ENCODE data around the gene IGLON5.

The IGLON5 gene

GRCh38 chr19:51339687-51340656 is 28.5 kb downstream of the IGLON5 start:
- DNase-seq: peak; percentile 90 to 94

DNA sequence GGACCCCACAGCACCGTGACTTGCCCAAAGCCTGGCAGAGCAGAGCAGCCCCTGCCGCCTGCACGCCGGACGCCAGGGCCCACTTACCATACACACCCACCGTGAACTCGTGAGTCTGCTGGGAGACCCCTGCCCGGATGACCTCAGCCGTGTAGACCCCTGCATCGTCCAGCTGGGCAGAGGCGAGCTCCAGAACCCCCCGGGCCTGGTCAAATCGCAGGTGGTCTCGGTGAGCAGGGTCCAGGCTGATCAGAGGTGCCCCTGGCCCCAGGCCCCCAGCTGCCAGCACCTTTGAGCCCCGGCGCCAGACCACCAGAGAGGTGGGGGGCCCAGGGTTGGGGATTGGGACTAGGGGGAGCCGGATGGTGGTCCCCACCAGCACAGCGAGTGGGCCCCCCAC is 29.6 kb downstream of the IGLON5 start:
- no peak for DNase-seq

GRCh38 chr19:51341976-51342580 is 30.6 kb downstream of the IGLON5 start, which contains the start of gene VSIG10L:
Gene VSIG10L (minus strand): TSS chr19:51342139. CDS start chr19:51342124, 15 bp downstream.
- DNase-seq: no peak

- no peak for DNase-seq
Measured at GRCh38 chr19:51342631-51343569, 31.5 kb downstream of the IGLON5 start.

DNA sequence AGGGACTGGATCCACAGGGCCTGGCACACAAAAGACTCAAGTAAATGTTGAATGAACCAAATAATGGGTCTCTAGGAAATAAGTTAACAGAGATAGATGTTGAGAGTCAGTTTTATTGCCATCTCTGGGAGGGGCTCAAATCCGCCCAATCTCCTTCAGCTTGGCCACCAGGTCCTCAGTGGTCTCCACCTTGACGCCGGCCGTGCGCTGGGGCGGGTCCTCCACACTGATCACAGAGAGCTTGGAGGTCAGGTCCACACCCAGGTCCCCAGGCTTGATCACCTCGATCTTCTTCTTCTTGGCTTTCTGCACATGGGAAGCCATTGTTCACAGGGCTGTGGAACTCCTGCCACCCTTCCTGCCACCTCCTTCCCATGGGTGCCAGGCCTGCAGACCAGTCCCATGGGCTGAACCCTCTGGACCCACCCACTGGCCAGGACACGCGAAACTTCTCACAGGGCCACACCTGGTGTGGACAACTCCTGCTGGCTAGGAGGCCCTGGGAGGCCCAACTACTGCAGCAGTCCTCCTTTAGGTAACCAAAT is 33.7 kb downstream of the IGLON5 start:
- no peak for DNase-seq

DNA sequence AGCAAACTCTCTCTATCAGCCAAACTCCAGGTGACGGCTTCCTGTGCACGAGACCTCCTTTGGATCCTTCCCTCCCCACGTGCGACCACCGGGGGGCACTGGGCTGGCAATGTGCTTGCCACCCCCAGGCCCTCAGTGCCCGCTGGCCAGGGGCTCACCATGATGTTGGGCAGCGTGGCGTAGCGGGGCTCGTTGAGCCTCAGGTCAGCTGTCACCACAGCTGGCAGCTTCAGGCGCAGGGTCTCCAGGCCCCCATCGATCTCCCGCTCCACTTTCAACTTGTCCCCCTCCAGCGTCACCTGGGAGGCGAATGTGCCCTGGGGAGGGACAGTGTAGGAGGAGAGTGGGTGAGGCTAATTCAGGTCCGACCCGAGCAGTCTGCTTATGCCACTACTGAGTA is 35.3 kb downstream of the IGLON5 start:
- no peak for DNase-seq

GRCh38 chr19:51347209-51347928 is 35.9 kb downstream of the IGLON5 start:
- DNase-seq: no peak

- DNase-seq: no peak
Measured at GRCh38 chr19:51351266-51351990, 40.0 kb downstream of the IGLON5 start.

- DNase-seq: no peak
Measured at GRCh38 chr19:51352783-51353360, 41.4 kb downstream of the IGLON5 start.

- DNase-seq: no peak
Measured at GRCh38 chr19:51354103-51354741, 42.8 kb downstream of the IGLON5 start.

- no peak for DNase-seq
Measured at GRCh38 chr19:51354742-51355148, 43.3 kb downstream of the IGLON5 start.

DNA sequence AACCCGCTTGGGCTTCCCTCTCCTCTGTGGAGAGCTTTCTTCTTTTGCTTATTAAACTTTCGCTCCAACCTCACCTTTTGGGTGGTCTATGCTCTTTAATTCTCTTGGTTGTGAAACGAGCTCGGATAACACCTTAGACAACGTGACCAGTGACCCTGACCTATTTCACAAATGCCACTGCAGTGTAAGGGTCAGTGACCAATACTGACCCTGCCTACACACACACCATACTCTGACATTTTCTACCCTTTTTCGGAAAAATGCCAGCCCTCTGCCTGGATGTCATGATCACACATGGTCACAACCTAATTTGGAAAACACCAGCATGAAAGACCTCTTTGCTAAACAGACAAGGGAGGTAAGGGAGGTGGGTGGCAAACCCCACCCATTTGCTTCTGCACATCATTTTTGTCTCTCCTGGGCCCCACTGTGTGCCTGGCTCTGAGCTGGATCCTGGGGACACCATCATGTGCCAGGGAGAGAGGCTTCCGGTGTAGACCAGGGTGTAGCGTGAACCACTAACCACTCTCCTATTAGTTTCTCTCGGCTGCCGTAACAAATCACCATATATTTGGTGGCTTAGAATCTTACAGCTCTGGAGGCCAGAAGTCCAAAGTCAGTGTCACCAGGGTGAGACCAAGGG is 44.8 kb downstream of the IGLON5 start:
- no peak for DNase-seq

DNA sequence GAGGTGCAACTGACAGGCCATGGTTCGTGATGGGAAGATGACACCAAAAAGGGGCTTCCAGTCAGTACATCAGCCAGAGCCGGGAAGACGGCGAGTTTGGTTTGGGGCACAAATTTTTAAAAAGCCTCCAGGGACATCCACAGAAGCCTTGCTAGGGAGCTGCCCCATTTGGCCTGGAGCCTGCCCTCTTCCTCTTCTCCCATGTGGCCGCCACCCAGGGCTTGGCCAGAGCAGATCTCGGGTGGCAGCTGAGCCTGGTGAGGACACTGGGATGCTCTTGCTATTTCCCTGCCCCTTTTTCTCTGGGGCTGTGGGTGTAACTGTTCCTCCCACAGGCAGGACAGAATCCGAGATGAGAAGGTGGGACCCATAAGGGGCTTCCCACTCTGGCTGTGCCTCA is 46.5 kb downstream of the IGLON5 start:
- DNase-seq: no peak

DNA sequence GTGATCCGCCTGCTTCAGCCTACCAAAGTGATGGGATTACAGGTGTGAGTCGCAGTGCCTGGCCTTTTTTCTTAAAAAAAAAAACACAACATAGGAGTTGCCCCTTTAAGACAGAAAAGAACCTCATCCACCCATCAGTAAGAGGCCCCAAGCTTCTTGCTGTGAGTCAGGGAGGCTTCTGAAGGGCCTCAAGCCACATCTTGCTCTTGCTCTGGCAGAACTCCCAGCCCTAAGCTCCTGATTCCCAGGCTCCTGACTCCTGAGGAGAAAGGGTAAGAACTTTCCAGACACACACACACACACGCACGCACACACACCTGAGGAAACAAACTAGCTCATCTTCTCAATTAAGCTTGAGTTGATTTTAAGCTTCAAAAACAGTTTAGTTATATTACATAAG is 47.9 kb downstream of the IGLON5 start:
- DNase-seq: no peak

GRCh38 chr19:51361239-51361638 is 49.8 kb downstream of the IGLON5 start:
- no peak for DNase-seq

- DNase-seq: no peak
Measured at GRCh38 chr19:51364200-51365106, 53.0 kb downstream of the IGLON5 start.

GRCh38 chr19:51365211-51365964 is 53.9 kb downstream of the IGLON5 start:
- no peak for DNase-seq

- no peak for DNase-seq
Measured at GRCh38 chr19:51365965-51366388, 54.5 kb downstream of the IGLON5 start, which contains the start of gene ETFB. Gene ETFB (minus strand): TSS chr19:51366388. CDS start chr19:51366326, 62 bp downstream.
